GM19351 (cell line): ENCODE measurements around the gene GRM5.
"Not testable (repeated sequence)": the region's sequence is repeated elsewhere in the genome, so short reads cannot be mapped to it uniquely, and the experiment has no call there.

Experiments used
- ATAC-seq: cut with Tn5 transposase; IDR thresholded peaks from one replicate; pipeline ENCODE4 v1.9.1; 2021; ENCODE audit warnings: mild to moderate bottlenecking, moderate library complexity; ENCODE audit not compliant: unreplicated experiment

GRM5 gene

GRCh38 chr11:88843766-88844426 is 221.9 kb downstream of the GRM5 start:
- peak; percentile 41 for ATAC-seq

- not testable (repeated sequence) for ATAC-seq
Measured at GRCh38 chr11:88838139-88838538, 227.6 kb downstream of the GRM5 start.

GRCh38 chr11:88835709-88836108 is 230.1 kb downstream of the GRM5 start:
- ATAC-seq = not testable (repeated sequence)

- ATAC-seq = no peak
Measured at GRCh38 chr11:88831303-88831890, 234.4 kb downstream of the GRM5 start.

- no peak for ATAC-seq
Measured at GRCh38 chr11:88827018-88827676, 238.6 kb downstream of the GRM5 start.

GRCh38 chr11:88819616-88820015 is 246.2 kb downstream of the GRM5 start:
- ATAC-seq = no peak

GRCh38 chr11:88818978-88819377 is 246.8 kb downstream of the GRM5 start:
- no peak for ATAC-seq

- no peak for ATAC-seq
Measured at GRCh38 chr11:88815505-88815904, 250.3 kb downstream of the GRM5 start.

- no peak for ATAC-seq
Measured at GRCh38 chr11:88814076-88814475, 251.7 kb downstream of the GRM5 start.

- ATAC-seq = peak; percentile 94
Measured at GRCh38 chr11:88813233-88813915, 252.4 kb downstream of the GRM5 start.

GRCh38 chr11:88810420-88811097 is 255.2 kb downstream of the GRM5 start:
- ATAC-seq = no peak

- ATAC-seq = no peak
Measured at GRCh38 chr11:88809126-88809525, 256.7 kb downstream of the GRM5 start.

GRCh38 chr11:88807349-88807748 is 258.4 kb downstream of the GRM5 start:
- ATAC-seq = peak; percentile 47

- peak; percentile 54 for ATAC-seq
Measured at GRCh38 chr11:88806410-88806809, 259.4 kb downstream of the GRM5 start.

- no peak for ATAC-seq
Measured at GRCh38 chr11:88801484-88802123, 264.2 kb downstream of the GRM5 start.

GRCh38 chr11:88799771-88800500 is 265.8 kb downstream of the GRM5 start:
- no peak for ATAC-seq

GRCh38 chr11:88790182-88790581 is 275.6 kb downstream of the GRM5 start:
- ATAC-seq = no peak

- ATAC-seq = no peak
Measured at GRCh38 chr11:88779577-88779976, 286.2 kb downstream of the GRM5 start.

- ATAC-seq = no peak
Measured at GRCh38 chr11:88770475-88771079, 295.2 kb downstream of the GRM5 start.

- ATAC-seq = no peak
Measured at GRCh38 chr11:88744140-88744539, 321.6 kb downstream of the GRM5 start.
